Brain pericyte (primary cell): Measurements from ENCODE around the gene ZNF346.
A peak's percentile ranks its signal among the peaks of the same experiment; 100 is the strongest.

Source experiments
- DNase-seq: peaks from one replicate; pipeline ENCODE4 v3.0.0-alpha.2; 2012; ENCODE audit warnings: low read depth, low spot score

ZNF346 gene

GRCh38 chr5:177067503-177067902 lies 45.0 kb downstream of the ZNF346 start:
- no peak for DNase-seq

DNA sequence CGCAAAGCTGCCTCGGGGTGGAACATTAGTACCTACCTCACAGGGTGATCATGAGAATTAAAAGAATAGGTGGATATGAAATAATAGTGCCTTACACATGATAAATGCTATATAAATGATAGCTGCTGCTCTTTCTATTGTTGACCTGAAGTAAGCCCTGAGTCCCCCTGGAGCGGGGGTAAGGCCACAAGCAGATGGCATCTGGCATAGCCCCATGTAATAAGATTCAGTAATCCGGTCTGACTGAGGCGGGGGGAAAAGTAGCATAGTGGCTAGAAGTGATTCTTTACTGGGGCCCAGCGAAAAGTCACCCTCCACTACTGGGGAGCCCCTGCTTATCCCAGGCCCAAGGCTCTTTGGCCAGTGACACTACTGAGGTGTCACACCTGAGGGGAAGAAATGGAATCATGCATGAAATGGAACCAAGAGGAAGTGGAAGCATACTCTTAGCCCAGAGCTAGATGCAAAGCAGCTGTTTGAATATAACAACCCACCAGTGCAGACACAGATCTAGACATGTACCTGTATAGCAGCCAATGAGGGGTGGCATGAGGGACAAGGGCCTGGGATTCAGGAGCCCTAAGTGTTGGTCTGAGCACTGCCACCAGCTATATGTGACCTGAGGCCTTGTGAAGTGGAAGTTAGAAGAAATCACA lies 48.2 kb downstream of the ZNF346 start:
- no peak for DNase-seq

- peak; percentile 74 for DNase-seq
These were observed 49.3 kb downstream of the ZNF346 start for GRCh38 chr5:177071666-177072385.

DNA sequence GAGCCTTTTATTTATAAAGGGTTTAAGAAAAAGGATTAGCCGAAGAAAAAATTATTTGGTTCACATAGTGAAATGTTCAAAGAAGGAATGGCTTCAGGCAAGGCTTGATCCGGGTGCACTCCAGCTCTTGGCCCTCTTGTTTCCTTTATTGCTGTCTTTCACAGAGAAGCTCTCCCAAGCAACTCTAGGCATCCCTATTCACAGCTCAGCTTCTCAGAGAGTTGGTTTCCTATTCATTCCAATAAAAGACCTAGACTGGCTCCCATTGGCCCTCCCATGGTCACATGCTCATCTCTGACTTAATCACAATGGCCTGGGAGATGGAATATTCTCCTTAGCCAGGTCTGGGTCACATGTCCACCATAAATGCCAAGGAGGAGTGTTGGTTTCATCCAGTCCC lies 54.8 kb downstream of the ZNF346 start:
- no peak for DNase-seq

- no peak for DNase-seq
These were observed 57.1 kb downstream of the ZNF346 start for GRCh38 chr5:177079606-177080005.

DNA sequence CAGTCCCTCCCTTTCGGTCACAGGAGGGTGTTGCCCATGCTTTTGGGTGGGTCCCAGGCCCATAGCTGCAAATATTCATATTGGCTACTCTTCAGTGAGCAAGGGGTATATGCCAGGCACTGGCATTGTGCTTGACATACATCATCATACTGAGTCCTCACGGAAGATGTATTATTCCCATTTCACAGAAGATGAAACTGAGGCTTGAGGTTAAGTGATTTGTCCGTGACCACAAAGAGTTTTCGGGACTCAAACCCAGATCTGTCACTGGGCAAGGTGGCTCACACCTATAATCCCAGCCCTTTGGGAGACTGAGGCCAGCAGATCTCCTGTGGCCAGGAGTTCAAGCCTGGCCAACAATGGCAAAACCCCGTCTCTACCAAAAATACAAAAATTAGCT lies 57.8 kb downstream of the ZNF346 start:
- DNase-seq = no peak

GRCh38 chr5:177081859-177082258 lies 59.4 kb downstream of the ZNF346 start:
- DNase-seq = no peak

DNA sequence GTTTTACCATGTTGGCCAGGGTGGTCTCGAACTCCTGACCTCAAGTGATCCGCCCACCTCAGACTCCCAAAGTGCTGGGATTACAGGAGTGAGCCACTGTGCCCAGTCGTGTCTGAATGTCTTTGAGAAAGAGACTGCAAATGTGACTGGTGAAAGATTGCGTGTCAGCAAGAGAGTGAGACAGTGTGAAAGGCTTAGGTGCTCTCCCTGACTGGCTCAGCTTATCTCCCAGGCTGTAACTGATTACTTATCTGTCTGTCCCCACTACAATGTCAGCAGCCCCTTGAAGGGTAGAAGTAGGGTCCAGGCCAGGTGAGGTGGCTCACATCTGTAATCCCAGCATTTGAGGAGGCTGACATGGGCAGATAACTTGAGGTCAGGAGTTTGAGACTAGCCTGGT lies 60.9 kb downstream of the ZNF346 start:
- no peak for DNase-seq

GRCh38 chr5:177084175-177084574 lies 61.7 kb downstream of the ZNF346 start:
- DNase-seq = no peak

DNA sequence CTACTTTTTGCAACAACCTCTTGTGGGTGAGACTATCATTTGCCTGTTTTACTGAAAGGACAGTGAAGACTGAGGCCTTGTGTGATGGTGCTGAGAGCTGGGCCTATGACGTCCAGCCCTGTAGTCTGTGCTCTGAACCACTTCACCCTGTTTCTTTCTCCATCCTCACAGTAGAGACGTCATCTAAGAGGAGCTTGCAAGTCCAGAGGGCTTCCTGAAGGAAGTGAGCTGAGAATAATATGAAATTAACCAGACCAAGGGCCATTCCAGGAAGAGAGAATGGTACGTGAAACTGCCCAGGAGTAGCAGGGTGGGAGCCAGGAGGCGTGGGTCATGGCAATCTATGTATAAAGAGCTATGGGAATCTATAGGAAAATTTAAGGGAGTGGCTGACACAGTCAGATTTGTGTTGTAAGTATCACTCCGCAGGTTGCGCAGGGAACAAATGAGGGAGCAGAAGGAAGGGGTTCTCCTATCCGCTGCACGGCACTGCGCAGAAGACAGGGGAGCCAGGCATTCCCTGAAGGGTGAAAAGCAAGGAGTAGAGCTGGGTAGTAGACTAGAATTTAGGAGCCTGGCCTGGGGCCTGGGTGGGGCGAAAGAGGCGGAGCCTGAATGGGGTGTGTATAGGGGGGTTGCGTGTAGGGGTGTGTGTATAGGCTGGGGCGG lies 63.6 kb downstream of the ZNF346 start:
- DNase-seq = no peak

DNA sequence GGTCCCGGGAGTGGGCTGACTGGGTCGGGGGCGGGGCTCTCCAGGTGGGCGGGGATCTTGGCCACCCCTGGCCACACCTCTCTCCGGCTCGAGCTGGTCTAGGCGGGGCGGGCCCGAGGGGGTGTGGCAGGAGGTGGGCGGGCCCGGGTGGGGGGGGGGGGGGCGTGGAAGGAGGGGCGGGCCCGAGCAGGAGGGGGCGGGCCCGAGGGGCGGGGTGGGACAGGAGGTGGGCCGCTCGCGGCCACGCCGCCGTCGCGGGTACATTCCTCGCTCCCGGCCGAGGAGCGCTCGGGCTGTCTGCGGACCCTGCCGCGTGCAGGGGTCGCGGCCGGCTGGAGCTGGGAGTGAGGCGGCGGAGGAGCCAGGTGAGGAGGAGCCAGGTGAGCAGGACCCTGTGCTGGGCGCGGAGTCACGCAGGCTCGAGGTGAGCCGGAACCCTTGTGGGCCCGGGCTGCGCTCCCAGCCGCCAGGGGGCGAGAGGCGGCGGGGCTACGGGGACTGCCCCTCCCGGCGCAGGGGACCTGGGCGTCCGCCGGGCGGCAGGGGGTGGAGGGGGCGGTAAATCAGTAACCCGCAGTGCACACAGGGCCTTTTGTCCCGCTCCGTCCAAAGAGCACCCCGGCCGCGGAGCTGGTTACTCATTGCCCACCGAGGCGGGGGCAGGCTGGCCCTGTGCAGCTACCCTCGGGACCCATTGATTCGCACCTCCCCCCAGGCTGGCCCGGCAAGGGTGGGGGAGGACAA lies 64.3 kb downstream of the ZNF346 start, which contains the start of gene FGFR4:
FGFR4 (plus strand) TSS at position 262 of the 744 bp plus-strand sequence. CDS start 2,688 bp downstream, outside the sequence.
- no peak for DNase-seq

GRCh38 chr5:177087398-177088005 lies 65.0 kb downstream of the ZNF346 start:
- DNase-seq = no peak

DNA sequence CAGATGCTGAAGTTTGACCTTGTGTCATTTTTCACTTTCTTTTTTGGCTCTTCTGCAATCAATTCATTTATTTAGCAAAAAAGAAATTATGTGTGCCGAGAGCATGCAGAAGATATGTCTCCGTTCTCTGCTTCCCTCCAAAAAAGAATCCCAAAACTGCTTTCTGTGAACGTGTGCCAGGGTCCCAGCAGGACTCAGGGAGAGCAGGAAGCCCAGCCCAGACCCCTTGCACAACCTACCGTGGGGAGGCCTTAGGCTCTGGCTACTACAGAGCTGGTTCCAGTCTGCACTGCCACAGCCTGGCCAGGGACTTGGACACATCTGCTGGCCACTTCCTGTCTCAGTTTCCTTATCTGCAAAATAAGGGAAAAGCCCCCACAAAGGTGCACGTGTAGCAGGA lies 66.6 kb downstream of the ZNF346 start:
- DNase-seq = no peak

GRCh38 chr5:177089825-177090641 lies 67.5 kb downstream of the ZNF346 start:
- DNase-seq = no peak

DNA sequence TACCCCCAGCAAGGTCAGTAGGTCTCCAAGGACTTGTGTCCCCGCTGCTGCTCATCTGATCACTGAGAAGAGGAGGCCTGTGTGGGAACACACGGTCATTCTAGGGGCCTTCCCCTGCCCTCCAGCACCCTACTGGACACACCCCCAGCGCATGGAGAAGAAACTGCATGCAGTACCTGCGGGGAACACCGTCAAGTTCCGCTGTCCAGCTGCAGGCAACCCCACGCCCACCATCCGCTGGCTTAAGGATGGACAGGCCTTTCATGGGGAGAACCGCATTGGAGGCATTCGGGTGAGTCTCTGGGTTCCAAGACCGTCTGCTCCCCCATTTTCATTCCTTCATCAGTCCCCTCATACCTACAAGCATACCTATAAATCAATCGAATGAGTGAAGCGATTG lies 68.3 kb downstream of the ZNF346 start:
- DNase-seq = no peak

DNA sequence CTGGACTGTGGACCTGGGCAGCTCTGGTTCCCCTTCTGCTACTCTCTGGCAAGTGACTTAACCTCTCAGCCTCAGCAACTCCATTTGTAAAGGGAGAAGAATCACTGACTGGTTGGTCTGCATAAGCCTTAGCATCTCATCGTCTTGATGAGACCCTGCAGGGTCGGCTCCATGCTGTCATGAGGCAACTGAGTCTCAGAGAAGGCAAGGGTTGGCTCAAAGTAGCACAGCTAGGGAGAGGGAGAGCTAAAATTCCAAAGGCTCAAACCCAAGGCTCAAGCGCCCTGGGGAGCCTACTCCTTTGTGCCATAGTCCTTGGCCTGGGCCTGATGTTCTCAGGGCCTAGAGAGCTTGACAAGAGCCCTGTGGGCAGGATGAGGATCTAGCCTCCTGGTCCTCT lies 68.7 kb downstream of the ZNF346 start:
- DNase-seq = no peak

DNA sequence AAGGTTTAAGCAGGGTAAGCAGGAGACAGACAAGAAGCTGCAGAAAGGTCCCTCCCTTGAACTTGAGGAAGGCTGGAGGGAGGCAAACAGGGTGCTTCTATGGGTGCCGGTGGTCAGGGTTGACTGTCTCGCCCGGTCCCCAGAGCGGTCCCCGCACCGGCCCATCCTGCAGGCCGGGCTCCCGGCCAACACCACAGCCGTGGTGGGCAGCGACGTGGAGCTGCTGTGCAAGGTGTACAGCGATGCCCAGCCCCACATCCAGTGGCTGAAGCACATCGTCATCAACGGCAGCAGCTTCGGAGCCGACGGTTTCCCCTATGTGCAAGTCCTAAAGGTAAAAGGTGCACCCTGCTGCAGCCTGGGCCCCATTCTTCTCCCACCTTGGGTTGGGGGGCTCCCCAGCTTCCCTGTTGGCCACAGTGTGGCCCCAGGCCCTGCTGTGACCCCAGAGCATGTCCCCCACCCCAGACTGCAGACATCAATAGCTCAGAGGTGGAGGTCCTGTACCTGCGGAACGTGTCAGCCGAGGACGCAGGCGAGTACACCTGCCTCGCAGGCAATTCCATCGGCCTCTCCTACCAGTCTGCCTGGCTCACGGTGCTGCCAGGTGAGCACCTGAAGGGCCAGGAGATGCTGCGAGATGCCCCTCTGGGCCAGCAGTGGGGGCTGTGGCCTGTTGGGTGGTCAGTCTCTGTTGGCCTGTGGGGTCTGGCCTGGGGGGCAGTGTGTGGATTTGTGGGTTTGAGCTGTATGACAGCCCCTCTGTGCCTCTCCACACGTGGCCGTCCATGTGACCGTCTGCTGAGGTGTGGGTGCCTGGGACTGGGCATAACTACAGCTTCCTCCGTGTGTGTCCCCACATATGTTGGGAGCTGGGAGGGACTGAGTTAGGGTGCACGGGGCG lies 69.9 kb downstream of the ZNF346 start:
- DNase-seq = no peak

DNA sequence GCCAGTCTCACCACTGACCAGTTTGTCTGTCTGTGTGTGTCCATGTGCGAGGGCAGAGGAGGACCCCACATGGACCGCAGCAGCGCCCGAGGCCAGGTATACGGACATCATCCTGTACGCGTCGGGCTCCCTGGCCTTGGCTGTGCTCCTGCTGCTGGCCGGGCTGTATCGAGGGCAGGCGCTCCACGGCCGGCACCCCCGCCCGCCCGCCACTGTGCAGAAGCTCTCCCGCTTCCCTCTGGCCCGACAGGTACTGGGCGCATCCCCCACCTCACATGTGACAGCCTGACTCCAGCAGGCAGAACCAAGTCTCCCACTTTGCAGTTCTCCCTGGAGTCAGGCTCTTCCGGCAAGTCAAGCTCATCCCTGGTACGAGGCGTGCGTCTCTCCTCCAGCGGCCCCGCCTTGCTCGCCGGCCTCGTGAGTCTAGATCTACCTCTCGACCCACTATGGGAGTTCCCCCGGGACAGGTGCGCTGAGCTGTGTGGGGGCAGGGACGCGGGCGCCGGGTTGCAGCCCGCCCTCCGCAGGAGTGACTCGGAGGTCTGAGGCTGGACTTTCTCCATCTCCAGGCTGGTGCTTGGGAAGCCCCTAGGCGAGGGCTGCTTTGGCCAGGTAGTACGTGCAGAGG lies 70.7 kb downstream of the ZNF346 start:
- no peak for DNase-seq

- no peak for DNase-seq
These were observed 71.3 kb downstream of the ZNF346 start for GRCh38 chr5:177093803-177094202.
